GM12874 (cell line): ENCODE data around the gene BCAT1.

Source experiments
- TF ChIP-seq, protein P1 (sequence below): IDR thresholded peaks from 2 replicates; pipeline ENCODE4 v1.5.1; 2011; ENCODE audit warnings: low read depth, mild to moderate bottlenecking, control low read depth, low read length, moderate library complexity; ENCODE audit not compliant: insufficient read depth

BCAT1 gene

DNA sequence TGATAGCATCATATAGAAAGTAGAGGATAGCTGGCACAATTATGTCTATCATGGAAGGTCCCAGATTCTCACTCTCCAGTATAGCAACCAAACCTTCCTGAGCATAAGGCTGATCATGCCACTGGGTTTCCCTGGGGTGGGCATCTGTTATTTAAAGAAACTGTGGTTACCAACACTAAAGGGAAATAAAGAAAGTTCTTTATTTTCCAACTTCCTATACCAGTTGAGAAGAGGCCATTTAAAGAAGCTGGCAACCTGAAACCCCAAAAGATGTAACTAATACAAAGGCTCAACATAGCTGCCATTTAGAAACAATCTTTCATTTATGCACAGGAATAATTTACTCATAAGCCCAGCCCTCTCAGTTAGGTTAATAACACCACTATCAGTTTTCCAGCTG, 3.1 kb downstream of the BCAT1 start:
- TF ChIP-seq, protein P1, sequence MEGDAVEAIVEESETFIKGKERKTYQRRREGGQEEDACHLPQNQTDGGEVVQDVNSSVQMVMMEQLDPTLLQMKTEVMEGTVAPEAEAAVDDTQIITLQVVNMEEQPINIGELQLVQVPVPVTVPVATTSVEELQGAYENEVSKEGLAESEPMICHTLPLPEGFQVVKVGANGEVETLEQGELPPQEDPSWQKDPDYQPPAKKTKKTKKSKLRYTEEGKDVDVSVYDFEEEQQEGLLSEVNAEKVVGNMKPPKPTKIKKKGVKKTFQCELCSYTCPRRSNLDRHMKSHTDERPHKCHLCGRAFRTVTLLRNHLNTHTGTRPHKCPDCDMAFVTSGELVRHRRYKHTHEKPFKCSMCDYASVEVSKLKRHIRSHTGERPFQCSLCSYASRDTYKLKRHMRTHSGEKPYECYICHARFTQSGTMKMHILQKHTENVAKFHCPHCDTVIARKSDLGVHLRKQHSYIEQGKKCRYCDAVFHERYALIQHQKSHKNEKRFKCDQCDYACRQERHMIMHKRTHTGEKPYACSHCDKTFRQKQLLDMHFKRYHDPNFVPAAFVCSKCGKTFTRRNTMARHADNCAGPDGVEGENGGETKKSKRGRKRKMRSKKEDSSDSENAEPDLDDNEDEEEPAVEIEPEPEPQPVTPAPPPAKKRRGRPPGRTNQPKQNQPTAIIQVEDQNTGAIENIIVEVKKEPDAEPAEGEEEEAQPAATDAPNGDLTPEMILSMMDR, result no peak

DNA sequence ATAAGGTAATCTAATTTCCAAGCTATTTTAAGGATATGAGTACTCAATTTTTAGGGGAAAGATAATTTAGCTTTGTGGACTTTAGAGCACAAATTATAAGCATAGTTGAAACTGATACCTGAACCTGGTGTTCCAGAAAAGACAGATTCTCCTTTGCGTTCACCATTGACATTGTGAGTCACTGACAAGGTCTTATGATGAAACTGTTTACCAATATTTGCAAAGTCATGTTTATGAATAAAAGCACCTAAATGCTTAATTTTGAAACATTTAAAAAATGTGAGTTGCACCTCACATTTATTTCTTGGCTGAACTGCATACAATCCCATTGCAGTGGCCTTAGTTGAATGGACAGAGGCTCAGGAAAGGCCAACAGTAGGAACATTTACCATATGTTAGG, 3.9 kb downstream of the BCAT1 start:
- TF ChIP-seq, protein P1, result no peak

DNA sequence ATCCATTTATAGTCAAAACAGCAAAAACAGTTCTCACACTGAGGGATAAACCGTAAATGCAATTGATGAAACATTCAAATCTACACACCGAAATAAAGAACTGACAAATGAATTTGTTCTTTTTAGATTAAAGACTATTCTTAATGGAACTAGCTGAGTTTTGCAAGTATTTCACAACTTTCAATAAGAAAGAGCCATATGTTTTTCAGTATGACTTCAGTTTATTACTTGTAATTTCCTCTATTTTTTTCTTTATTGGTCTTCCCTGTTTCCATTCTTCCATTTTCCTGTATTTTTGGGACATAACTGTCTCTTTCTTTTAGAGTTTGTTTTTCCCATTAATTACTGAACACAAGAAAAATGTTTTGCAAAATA, 4.3 kb downstream of the BCAT1 start:
- TF ChIP-seq, protein P1, result no peak

DNA sequence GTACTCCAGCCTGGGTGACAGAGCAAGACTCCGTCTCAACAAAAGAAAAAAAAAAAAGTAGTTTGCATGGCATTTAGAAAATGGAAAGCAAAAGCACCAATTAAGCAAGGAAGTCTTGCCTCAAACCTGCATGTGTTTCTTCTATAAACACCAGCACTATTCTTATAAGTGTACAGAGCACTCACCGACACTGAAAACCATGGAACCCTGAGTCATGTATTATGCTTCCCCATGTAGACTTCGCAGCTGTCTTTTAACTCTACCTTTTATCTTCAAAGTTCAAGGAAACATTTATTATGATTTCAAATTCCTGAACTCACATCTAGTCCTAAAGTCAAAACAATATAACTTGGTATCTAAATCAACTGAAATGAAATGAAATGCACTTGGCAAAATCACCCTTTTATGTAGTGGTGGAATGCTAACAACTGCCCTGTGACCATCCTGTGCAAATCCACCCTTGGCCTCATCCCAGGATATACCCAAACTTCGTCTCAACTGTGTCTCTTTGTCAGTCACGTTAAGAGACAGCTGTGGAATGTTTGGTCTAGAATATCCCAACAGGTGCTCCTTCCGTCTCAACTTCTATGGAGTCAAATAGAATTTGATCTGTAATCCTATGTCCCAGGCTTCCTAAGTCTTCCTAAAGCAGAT, 4.8 kb downstream of the BCAT1 start:
- TF ChIP-seq, protein P1, result no peak

DNA sequence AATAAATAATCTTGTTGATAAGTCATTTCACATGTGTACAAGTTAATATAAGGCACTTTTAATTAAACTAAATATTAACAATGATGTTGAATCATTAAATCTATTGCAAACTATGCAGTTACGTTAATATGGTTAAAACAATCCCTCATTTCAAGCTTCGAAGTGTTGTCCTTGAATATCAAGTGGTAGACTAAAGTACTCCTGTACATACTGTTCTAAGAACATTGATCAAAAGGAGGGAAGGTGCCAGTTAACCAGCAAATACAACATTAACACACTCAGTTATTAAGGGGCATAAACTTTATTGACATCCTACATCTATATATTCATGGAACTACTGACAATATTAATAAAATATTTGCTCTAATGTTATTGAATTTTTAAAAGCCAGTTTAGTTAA, 8.7 kb downstream of the BCAT1 start:
- TF ChIP-seq, protein P1, result no peak

DNA sequence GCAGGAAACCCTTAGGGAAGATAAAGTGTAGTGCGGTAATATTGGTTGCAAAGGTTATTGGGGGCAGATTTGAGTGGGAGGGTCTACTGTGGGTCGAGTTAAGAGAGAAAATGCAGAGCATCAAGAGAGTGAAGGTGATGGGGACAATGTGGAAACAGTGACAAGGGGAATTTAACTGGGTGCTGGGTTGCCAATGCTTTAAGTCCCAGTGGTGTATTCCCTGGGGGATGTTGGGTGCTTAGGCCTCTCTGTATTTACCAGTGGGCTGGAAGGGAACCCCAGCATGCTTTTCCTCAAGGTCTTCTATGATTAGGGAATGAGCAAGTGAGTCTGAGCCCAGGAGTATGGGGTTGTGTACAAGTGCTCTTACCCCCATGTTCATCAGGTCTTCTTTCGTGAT, 10.6 kb downstream of the BCAT1 start:
- TF ChIP-seq, protein P1, result no peak

DNA sequence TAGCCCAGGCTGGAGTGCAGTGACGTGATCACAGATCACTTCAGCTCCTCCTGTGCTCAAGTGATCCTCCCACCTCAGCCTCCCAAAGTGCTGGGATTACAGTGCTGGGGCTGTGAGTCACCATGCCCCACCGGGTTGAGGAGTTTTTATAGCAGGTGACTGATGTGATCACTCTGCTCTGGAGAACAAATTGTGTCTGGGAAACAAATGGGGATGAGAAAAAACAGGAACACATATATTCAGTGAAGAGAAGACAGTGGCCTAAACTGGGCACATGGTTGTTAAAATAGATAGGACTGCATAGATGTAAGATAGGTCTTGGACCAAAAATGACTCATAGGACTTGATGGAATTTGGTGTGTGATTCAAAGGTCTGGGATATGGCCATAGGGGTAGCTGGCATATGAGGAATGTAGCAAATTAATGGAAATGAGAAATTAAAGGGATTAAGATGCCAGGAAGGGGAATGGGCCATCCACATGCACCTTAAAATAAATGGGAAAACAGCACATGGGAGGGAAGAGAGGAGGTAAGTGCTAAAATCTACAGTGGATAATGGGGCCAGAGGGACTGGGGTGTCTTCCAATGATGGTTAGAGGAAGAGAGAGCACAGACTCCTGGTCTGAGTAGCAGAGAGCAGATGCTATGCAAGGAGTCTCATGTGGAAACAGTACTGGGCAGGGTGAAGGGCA, 11.2 kb downstream of the BCAT1 start:
- TF ChIP-seq, protein P1, result no peak
